GM11168 (cell line): ENCODE measurements around the gene NELL2.
"Not testable (repeated sequence)": the region's sequence is repeated elsewhere in the genome, so short reads cannot be mapped to it uniquely, and the experiment has no call there.

Source experiments
- in situ Hi-C: fragments of 300-500 bp; cut with MboI; formaldehyde crosslinking; loops from one replicate; pipeline ENCODE4 v1.12.0; 2022; ENCODE audit warnings: low sequenced_read_pairs; ENCODE audit not compliant: unreplicated experiment

The NELL2 gene

GRCh38 chr12:44848703-44849085, 27.4 kb downstream of the NELL2 start:
- in situ Hi-C loops = no loop called here

DNA sequence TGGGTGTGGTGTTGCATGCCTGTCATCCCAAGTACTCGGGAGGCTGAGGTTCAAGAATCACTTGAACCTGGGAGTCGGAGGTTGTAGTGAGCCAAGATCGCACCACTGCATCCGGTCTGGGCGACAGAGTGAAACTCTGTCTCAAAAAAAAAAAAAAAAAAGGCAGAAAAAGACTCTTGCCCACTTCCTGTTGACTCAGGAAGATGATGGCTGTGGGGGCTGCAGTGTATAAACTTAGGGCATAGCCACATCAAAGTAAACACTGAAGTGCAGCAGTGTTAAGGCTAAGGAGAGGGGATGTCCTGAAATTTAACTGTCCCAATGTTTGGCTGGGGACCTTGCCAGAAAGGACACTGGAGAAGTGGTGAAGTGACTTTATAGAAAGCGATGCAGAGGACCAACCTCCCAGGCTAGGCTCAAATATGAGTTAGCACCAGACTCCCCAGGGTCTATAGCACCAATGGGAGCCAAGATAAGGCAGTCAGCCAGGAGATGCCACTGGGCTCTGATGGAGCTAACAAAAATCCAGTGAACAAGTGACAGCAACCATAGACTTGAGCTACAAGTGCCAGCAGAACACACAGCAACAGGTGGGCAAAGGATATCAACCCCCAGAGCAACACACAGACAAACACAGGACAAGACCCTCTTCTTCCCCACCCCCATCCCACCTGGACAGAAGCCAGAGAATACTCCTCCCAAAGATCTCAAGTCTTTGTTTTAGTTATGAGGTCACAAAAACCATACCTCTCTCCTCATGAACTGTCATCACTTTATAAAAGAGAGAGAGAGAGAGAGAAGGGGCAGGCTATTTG, 28.0 kb downstream of the NELL2 start:
- in situ Hi-C loops = no loop called here

DNA sequence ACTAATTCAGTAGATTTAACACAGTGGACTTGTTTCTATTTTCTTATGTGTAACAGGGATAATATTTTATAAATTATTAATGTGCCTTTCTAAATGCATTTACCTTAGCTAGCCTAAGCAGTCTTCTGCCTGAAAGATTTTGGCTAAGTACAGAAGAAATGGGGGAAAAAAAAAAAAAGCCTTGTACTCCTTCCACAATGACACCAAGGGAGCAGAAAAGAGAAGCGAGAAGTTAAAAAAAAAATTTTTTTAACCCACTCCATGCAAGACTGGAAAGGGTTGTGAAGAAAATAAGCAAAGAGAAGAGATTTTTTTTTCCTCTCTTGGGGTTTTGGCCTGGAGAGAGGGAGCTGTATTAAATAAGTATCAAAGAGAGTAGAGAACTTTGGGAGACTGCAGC, 28.7 kb downstream of the NELL2 start:
- in situ Hi-C loops = no loop called here

DNA sequence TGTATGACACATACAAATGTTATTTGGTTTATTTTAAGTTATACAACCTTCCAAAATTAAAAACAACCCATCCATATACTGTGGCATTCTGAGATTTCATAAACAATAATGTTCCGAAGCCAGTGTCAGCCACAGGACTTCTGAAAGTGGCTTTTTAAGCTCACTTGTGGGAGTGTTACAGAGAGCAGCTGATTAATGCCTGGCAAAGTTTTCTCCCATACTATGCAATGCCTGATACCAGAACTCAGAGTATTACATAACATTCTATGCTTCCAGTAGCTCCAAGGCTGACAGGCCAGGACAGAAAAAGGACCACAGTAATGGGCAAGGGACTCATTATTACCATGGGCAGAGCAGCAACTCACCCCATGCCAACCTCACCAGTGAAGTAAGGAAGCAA, 29.3 kb downstream of the NELL2 start:
- in situ Hi-C loops = no loop called here

DNA sequence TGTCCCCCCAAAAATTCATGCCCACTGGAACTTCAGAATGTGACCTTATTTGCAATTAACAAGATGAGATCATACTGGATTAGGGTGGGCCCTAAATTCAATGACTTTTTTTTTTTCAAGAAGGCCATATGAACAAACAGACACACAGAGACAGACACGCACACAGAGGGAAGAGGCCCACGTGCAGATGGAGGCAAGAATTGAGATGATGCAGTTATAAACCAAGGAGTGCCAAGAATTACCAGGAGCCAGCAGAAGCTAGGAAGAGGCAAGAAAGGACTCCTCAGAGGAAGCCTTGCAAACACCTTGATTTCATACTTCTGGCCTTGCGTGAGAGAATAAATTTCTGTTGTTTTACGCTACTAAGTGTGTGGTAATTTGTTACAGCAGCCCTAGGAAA, 33.4 kb downstream of the NELL2 start:
- in situ Hi-C loops = no loop called here

- in situ Hi-C loops = no loop called here
Observed at GRCh38 chr12:44839785-44840184, 36.3 kb downstream of the NELL2 start.

DNA sequence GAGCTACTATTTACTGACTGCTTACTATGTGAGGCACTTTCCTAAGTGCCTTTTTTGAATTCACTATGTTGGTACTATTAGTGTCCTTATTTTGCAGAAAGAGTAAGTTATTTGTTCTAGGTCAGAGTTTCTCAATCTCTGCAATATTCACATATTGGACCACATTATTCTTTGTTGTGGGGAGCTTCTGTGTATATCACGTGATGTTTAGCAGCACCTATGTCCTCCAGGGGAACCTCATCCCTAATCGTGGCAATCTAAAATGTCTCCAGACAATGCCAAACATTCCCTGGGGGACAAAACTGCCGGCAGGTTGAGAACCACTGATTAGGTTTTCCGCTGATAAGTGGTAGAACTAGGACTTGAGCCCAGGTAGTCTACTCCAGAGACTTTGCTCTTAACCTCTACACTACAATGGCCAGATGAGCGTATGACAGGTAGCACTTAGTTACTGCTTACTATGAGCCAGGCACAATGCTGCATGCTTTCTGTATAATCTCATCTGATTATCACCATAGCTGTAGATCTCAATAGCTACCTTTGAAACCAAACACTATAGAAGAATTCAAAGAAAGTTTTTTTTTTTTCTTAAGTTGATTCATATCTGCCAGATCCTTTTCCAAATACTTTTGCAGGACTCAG, 38.9 kb downstream of the NELL2 start:
- in situ Hi-C loops = no loop called here

GRCh38 chr12:44835641-44836379, 40.3 kb downstream of the NELL2 start:
- in situ Hi-C loops = no loop called here

- in situ Hi-C loops = not testable (repeated sequence)
Observed at GRCh38 chr12:44834996-44835395, 41.1 kb downstream of the NELL2 start.

GRCh38 chr12:44833561-44833960, 42.6 kb downstream of the NELL2 start:
- in situ Hi-C loops = no loop called here

DNA sequence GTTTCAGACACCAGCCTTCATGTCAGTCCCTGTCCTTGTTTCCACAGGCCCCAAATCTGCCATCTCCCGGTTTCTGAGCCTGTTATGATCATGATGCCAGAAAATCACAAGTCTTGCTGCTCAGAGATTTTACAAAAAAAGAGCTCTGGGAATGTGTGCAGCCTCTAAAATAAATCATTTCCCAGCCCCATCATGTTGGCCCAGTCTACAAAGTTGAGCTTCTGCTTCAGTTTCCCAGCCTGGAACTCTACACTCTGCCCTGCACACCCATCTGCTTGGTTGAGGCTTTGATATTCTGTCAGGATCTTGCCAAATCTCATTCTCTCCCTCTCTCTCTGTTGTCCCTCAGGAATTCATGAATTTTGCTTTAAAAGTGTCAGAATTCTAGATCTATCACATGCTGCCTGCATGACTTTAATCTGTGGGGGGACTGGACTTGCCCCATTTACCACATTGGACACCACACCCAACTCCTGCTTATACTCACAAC, 45.5 kb downstream of the NELL2 start:
- in situ Hi-C loops = no loop called here

- in situ Hi-C loops = no loop called here
Observed at GRCh38 chr12:44829045-44829444, 47.1 kb downstream of the NELL2 start.

- in situ Hi-C loops = no loop called here
Observed at GRCh38 chr12:44827832-44828438, 48.2 kb downstream of the NELL2 start.

DNA sequence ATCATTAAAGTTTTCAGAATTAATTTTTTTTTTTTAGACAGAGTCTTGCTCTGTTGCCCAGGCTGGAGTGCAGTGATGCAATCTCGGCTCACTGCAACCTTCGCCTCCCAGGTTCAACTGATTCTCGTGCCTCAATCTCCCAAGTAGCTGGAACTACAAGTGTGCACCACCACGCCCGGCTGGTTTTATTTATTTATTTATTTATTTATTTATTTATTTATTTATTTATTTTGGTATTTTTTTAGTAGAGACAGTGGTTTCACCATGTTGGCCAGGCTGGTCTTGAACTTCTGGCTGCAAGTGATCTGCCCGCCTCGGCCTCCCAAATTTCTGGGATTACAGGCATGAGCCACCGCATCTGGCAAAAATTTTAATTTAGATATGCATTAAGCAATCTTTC, 54.4 kb downstream of the NELL2 start:
- in situ Hi-C loops = not testable (repeated sequence)

DNA sequence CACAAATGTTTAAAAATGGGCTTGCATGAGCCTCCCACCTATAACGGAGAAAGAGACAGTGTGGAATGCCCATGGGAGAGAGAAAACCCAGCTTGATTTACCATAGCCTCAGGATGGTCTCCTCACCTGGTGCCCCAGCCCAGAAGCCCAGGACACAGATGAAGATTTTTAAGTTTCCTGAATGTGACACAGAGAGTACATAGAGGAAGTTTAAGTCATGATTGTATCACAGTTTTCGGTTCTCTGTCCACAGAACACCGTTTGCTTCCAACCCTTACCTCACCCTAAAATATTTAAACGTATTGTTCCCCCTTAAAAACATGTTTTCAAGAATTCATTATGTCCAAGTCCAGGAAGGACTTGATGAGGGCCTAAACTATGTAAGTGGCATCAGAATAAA, 56.2 kb downstream of the NELL2 start:
- in situ Hi-C loops = no loop called here

- in situ Hi-C loops = no loop called here
Observed at GRCh38 chr12:44817687-44818086, 58.4 kb downstream of the NELL2 start.

DNA sequence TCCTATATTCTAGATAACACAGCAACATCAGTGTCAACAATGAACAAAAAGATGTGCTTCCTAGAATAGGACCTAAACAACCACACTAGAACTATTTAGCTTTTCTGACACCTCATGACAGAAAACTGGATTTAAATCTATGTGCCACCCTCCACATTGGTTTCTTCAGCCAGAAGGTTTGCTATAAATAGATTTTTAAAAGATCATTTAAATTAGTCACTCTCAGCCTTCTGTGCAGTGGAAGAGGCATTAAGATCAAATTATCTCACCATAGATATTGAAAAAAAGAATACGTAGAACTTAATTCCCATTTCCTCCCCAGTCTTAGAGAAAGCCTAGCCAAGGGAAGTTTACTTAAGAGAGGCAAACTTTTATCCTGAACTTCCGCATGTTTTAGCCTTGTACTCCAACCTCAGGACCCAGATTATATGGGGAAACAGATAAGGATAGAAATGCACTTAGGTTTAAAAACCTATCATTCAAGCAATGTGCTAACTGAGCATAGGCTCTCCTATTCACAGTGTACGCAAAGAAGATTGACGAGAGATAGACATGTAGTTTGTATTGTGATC, 59.6 kb downstream of the NELL2 start:
- in situ Hi-C loops = no loop called here

- in situ Hi-C loops = no loop called here
Observed at GRCh38 chr12:44812062-44812461, 64.1 kb downstream of the NELL2 start.

DNA sequence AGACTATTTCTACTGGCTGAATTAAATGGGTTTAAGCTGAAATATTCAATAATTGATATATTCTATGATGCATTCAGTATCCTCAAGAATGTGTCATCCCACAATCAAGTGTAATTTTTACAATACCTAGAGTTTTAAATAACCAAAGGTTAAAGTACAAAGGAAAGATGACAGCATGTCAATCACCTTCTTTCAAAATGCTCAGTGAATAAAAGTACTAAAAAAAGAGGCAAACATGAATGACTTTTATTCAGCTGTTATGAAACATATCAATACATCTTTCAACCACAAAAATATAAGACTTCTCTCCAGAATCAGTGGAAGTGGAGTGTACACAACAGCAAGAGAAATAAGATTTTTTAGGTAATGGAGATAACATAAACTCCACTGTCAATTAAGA, 72.0 kb downstream of the NELL2 start:
- in situ Hi-C loops = no loop called here

GRCh38 chr12:44795970-44796369, 80.1 kb downstream of the NELL2 start:
- in situ Hi-C loops = no loop called here
